ENCODE measurements around the gene SCAMP5. TPM values are rescaled to one million over a fixed set of nuclear protein-coding genes. Genes with fewer than 3 reads are reported as not detected.

SCAMP5 gene
- total RNA-seq, 1 donor from 2014 or later: 10.6 TPM

- DNase-seq (ENCODE audit: low read depth): no peak
Measured at GRCh38 chr15:74976159-74976558, 19.2 kb upstream of the SCAMP5 start.

GRCh38 chr15:74977599-74977998 lies 17.8 kb upstream of the SCAMP5 start:
- DNase-seq (ENCODE audit: low read depth): no peak

- no peak for DNase-seq (ENCODE audit: low read depth)
Measured at GRCh38 chr15:74978077-74978476, 17.3 kb upstream of the SCAMP5 start.

- DNase-seq (ENCODE audit: low read depth): peak; percentile 43
Measured at GRCh38 chr15:74978503-74978902, 16.9 kb upstream of the SCAMP5 start.

GRCh38 chr15:74982183-74982582 lies 13.2 kb upstream of the SCAMP5 start:
- no peak for DNase-seq (ENCODE audit: low read depth)

- peak; percentile 42 for DNase-seq (ENCODE audit: low read depth)
Measured at GRCh38 chr15:74983725-74984231, 11.6 kb upstream of the SCAMP5 start.

- peak; percentile 49 for DNase-seq (ENCODE audit: low read depth)
Measured at GRCh38 chr15:74988007-74988800, 7.2 kb upstream of the SCAMP5 start.

- no peak for DNase-seq (ENCODE audit: low read depth)
Measured at GRCh38 chr15:74989527-74989926, 5.8 kb upstream of the SCAMP5 start.

GRCh38 chr15:74992619-74993018 lies 2.7 kb upstream of the SCAMP5 start:
- DNase-seq (ENCODE audit: low read depth): no peak

GRCh38 chr15:74994236-74994635 lies 1.1 kb upstream of the SCAMP5 start:
- DNase-seq (ENCODE audit: low read depth): no peak

GRCh38 chr15:74994685-74995084 lies 678 bp upstream of the SCAMP5 start:
- no peak for DNase-seq (ENCODE audit: low read depth)

- no peak for DNase-seq (ENCODE audit: low read depth)
Measured at GRCh38 chr15:74995779-74996765, 709 bp downstream of the SCAMP5 start.

GRCh38 chr15:74997141-74997540 lies 1.8 kb downstream of the SCAMP5 start:
- no peak for DNase-seq (ENCODE audit: low read depth)

- no peak for DNase-seq (ENCODE audit: low read depth)
Measured at GRCh38 chr15:74997543-74997942, 2.2 kb downstream of the SCAMP5 start.

- DNase-seq (ENCODE audit: low read depth): no peak
Measured at GRCh38 chr15:75001310-75001709, 5.9 kb downstream of the SCAMP5 start.

- DNase-seq (ENCODE audit: low read depth): no peak
Measured at GRCh38 chr15:75002398-75002797, 7.0 kb downstream of the SCAMP5 start.

GRCh38 chr15:75007216-75007615 lies 11.9 kb downstream of the SCAMP5 start:
- DNase-seq (ENCODE audit: low read depth): no peak

GRCh38 chr15:75008221-75008625 lies 12.9 kb downstream of the SCAMP5 start:
- DNase-seq (ENCODE audit: low read depth): no peak

GRCh38 chr15:75008629-75009326 lies 13.4 kb downstream of the SCAMP5 start:
- DNase-seq (ENCODE audit: low read depth): no peak

- DNase-seq (ENCODE audit: low read depth): no peak
Measured at GRCh38 chr15:75016431-75016830, 21.1 kb downstream of the SCAMP5 start.

GRCh38 chr15:75019916-75020315 lies 24.6 kb downstream of the SCAMP5 start:
- DNase-seq (ENCODE audit: low read depth): no peak

GRCh38 chr15:75021341-75021740 lies 26.0 kb downstream of the SCAMP5 start:
- no peak for DNase-seq (ENCODE audit: low read depth)

Data from renal cortical epithelial cell (primary cell).